CD4-positive, alpha-beta T cell treated with Interferon gamma for 1 hour (primary cell): ENCODE measurements around the gene ELOVL6.

Source experiments
- DNase-seq: peaks from one replicate; pipeline ENCODE4 v3.0.0-alpha.2; 2020

ELOVL6 gene

DNA sequence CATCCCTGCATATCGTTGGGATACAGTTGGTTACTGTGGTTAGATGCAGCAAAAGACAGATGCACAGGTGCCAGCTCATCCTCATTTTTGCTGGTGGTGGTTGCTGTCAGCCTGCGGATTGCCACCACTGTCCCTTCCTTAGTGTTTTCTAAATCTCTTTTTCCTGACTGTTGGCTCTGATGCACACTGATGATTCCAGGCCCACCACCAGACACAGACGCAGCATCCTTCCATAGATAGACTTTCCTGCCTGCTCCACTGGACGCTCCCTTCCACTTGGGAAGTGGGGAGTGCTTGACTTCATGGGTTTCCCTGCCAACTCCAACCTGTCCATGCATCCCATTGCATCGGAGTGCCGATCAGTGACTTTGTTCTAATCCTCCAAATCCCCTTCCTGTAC is 184.2 kb downstream of the ELOVL6 start:
- DNase-seq = no peak

DNA sequence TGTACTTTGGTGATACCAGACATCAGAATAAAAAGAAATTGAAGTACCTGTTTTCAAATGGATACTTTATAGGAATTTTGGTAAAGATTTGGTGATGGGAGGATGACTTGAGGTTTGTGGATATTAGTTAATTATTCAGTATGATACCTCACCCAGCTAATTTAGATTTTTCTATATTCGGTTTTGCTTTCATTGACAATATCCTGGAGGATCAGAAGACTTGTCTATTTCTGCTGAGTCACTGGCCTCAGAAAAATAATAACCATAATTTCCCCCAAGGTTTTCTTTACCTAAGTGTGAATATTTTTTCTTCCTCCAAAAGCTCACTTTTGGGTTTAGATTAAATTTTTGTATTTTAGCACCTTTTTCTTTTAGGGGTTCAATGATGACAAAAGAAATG is 185.5 kb downstream of the ELOVL6 start:
- no peak for DNase-seq

DNA sequence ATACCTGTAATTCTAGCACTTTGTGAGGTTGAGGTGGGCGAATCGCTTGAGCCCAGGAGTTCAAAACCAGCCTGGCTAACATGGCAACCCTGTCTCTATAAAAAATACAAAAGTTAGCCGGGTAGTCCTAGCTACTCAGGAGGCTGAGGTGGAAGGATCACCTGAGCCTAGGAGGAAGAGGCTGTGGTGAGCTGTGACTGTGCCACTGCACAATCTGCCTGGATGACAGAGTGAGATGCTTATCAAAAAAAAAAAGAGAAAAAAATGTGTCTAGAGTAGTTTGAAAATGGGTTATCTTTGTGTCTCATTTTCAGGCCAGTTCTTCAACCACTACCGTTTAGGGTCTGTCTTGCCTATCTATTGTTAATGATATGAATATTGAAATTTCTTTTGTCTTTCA is 187.6 kb downstream of the ELOVL6 start:
- DNase-seq = no peak

DNA sequence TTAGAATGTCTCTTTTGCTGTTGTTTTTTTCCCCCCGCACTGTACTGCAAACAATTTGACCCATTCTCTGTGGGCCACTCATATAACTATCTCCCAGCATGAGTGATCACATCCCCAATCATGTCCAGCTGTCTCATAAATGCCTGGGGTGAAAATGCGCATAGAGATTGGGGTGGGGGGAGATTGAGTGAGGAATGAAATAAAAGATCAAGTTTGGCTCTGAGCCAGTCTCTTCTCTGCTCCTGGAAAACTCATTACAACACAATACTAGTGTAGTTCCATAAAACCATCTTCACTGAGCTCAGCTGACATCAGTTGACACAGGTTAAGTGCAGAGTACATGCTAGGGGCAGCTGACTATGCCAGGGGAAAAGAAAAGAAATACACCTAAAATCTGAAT is 188.9 kb downstream of the ELOVL6 start:
- no peak for DNase-seq

DNA sequence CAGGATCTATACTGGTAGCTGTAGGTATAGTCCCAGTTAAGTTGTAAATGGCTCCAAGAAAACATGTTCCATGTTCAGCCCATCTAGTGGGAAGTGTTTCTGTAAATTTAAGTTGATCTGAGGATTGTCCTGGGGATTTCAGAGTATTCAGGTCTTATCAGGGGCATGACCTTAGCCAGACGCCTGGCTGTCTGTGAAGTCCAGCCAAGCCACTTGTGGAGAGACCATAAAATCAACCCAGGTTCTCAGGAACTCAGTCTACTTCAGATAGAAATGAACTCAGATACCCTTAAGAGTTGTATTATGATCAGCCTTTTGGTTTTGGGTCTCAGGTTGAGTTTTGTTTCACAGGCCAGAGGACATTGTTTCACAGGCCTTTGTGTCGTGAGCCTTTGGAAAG is 189.9 kb downstream of the ELOVL6 start:
- no peak for DNase-seq

- DNase-seq = no peak
Observed at GRCh38 chr4:110007217-110007616, 191.2 kb downstream of the ELOVL6 start.

- DNase-seq = no peak
Observed at GRCh38 chr4:110005461-110006056, 192.9 kb downstream of the ELOVL6 start.

GRCh38 chr4:110004556-110004955 is 193.9 kb downstream of the ELOVL6 start:
- no peak for DNase-seq

DNA sequence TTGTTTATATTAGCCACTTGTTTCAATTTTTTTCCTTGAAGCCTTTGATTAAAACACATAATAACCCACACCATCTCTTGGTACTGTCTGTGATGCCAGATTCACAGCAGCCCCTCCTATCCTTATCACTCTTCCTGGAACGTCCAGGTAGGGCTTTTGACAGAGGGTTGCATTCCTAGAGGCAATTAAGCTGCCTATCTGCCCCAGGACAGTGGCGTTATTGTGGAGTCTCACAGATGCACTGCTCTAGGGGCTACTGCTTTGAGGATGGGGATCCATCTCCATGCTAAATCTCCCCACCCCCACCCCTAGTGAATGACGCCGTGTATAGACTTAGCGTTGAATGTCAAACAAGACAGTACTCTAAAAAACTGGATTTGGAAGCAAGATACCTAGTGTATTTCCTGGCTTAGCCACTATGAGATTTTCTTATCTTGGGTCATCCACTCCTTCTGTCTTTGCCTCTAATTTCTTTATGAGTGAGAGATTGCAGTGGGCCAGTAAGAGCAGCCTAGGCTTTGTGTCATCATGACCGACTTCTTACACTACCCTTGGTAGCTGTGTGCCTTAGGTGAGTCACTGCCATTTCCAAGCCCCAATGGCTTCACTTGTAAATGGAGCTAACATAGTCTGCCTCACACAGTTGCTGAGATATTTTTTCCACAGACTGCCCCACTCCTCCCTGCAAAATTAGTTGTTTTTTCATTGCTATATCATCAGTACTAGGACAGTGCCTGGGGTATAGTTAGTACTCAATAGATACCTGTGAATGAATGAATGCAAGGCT is 194.8 kb downstream of the ELOVL6 start:
- DNase-seq = no peak

DNA sequence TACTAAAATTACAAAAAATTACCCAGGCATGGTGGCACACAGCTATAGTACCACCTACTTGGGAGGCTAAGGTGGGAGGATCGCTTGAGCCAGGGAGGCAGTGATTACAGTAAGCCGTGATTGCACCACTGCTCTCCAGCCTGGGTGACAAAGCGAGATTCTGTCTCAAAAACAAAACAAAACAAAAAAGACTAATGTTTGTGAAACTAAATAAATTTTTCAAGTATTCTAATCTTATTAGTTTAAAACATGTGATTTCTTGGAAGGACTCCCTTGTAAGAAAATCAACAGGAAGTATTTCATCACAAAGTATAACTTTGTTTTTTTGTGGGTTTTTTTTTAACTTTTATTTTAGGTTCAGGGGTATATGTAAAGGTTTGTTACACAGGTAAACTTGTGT is 196.1 kb downstream of the ELOVL6 start:
- peak; percentile 11 for DNase-seq

- no peak for DNase-seq
Observed at GRCh38 chr4:109999585-109999912, 198.9 kb downstream of the ELOVL6 start.

DNA sequence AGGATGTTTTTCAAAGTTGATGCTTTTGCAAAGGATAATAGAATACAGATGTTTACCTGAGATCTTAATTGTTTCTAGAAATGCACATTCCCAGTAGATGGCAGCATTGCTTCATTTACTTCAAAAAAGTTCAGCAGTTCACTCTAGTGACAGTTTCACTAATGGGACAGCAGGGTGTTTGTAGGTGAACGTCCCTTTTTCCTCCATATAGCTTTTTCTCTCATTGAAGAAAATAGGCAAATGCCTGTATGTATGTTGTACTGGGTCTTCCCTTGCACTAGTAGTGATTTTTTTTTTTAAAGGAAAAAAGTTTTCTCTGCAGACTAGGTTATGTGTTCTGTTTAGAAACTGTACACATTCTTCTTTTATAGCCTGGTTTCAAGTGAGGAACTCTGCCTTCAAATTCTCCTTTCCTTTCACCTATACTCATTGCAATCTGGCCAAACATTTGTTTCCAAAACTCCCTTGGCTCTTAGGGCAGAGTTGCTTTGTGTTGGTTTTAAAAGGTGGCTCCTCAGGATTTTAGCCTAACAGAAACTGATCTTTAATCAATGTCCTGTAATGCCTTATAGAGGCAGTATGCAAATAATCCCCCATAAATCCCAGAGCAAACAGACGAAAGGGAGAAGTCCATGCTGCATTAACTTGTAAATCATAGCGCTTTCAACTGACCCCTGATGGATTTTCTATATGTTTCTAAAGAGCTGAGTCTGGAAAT is 199.4 kb downstream of the ELOVL6 start:
- DNase-seq = no peak

- peak; percentile 3 for DNase-seq
Observed at GRCh38 chr4:109996526-109996925, 201.9 kb downstream of the ELOVL6 start.
